ENCODE data around the gene RPA1.

RPA1 gene

GRCh38 chr17:1941272-1942065 is 111.7 kb downstream of the RPA1 start:
- no peak for DNase-seq (ENCODE audit: low read depth)

GRCh38 chr17:1942066-1942365 is 112.2 kb downstream of the RPA1 start:
- DNase-seq (ENCODE audit: low read depth) = no peak

- DNase-seq (ENCODE audit: low read depth) = no peak
These were observed 113.0 kb downstream of the RPA1 start for GRCh38 chr17:1942666-1943435.

GRCh38 chr17:1943436-1943831 is 113.6 kb downstream of the RPA1 start:
- DNase-seq (ENCODE audit: low read depth) = no peak

- DNase-seq (ENCODE audit: low read depth) = no peak
These were observed 115.8 kb downstream of the RPA1 start for GRCh38 chr17:1945621-1946020.

GRCh38 chr17:1946021-1946932 is 116.5 kb downstream of the RPA1 start:
- DNase-seq (ENCODE audit: low read depth) = no peak

- no peak for DNase-seq (ENCODE audit: low read depth)
These were observed 117.5 kb downstream of the RPA1 start for GRCh38 chr17:1947229-1947742.

GRCh38 chr17:1947743-1948516 is 118.1 kb downstream of the RPA1 start:
- DNase-seq (ENCODE audit: low read depth) = no peak

GRCh38 chr17:1948517-1948825 is 118.7 kb downstream of the RPA1 start:
- DNase-seq (ENCODE audit: low read depth) = no peak
